Melanocyte of skin (primary cell): ENCODE results near the gene VAV2. TPM values are rescaled to one million over a fixed set of nuclear protein-coding genes. Genes with fewer than 3 reads are reported as not detected.

Experiments used
- total RNA-seq, 2 donors: library from RNA; depleted of rRNA; stranded (reverse); fragments of >200 nt; gene quantifications; 2 replicates each; pipeline ENCODE4 v1.2.3, GENCODE V29; 2012

VAV2 gene
- 1 to 10 TPM; 3.4 to 5.7 TPM for total RNA-seq

GRCh38 chr9:133991964-133992779 lies at the start of gene VAV2:
TSS of gene VAV2 (minus strand) at chr9:133992324. CDS start at chr9:133992278, 46 bp downstream.

GRCh38 chr9:134024828-134025605 lies 32.9 kb upstream of the VAV2 start, which contains the start of gene BRD3OS:
TSS of gene BRD3OS (plus strand) at chr9:134025481. CDS start at chr9:134026748, 1,267 bp downstream.

GRCh38 chr9:133737774-133738639 lies 254.1 kb downstream of the VAV2 start, which contains the start of gene SARDH:
TSS of gene SARDH (minus strand) at chr9:133738352. CDS start at chr9:133734173, 4,179 bp downstream.

Other genes with a start within 250 kb of the VAV2 start
- gene BRD3OS, start 33.2 kb upstream of the VAV2 start, total RNA-seq: 10 to 100 TPM; 12.3 to 16.5 TPM
- gene BRD3, start 75.7 kb upstream of the VAV2 start, total RNA-seq: 1 to 10 TPM; 2.4 to 8.7 TPM
- 10 to 100 TPM; 16.9 to 26.0 TPM for gene WDR5, start 143.8 kb upstream of the VAV2 start, total RNA-seq
- not detected for gene RNU6ATAC, start 172.2 kb upstream of the VAV2 start, total RNA-seq